Suprapubic skin (tissue), 4 donors: ENCODE data around the gene KIF6. TPM values are rescaled to one million over a fixed set of nuclear protein-coding genes. Genes with fewer than 3 reads are reported as not detected.

Experiments
- DNase-seq, 2 donors: peaks; one replicate each; pipeline ENCODE4 v3.0.0-alpha.2; 2019; ENCODE audit warnings: low spot score in 2 of 2
- H3K27ac ChIP-seq: fragments of 200-600 bp; sonication (generic); one replicate; pipeline ENCODE4 v1.5.1; 2019
- H3K27me3 ChIP-seq: fragments of 200-600 bp; sonication (generic); one replicate; pipeline ENCODE4 v1.5.1; 2019
- H3K36me3 ChIP-seq: fragments of 200-600 bp; sonication (generic); one replicate; pipeline ENCODE4 v1.5.1; 2019
- H3K4me1 ChIP-seq: fragments of 200-600 bp; sonication (generic); one replicate; pipeline ENCODE4 v1.5.1; 2019
- H3K4me3 ChIP-seq: fragments of 200-600 bp; sonication (generic); one replicate; pipeline ENCODE4 v1.5.1; 2019; ENCODE audit warnings: mild to moderate bottlenecking
- H3K9me3 ChIP-seq: fragments of 200-600 bp; sonication (generic); one replicate; pipeline ENCODE4 v1.5.1; 2019
- CTCF ChIP-seq, 2 donors: fragments of 200-600 bp in 1 of 2; fragments of 450-650 bp in 1 of 2; sonication (generic) in 1 of 2; IDR thresholded peaks; one replicate each; pipeline ENCODE4 v1.5.1; 2016 to 2019; ENCODE audit warnings: antibody characterized with exemption in 2 of 2, mild to moderate bottlenecking in 1 of 2, moderate library complexity in 1 of 2
- EP300 ChIP-seq: sonication (generic); formaldehyde crosslinking; IDR thresholded peaks from one replicate; pipeline ENCODE4 v1.6.1; 2017; ENCODE audit warnings: antibody characterized with exemption
- POLR2A ChIP-seq, 2 donors: fragments of 450-650 bp; IDR thresholded peaks; one replicate each; pipeline ENCODE4 v1.6.1; 2017; ENCODE audit warnings: antibody characterized with exemption in 2 of 2, mild to moderate bottlenecking in 2 of 2, moderate library complexity in 2 of 2
- POLR2AphosphoS5 ChIP-seq, 3 donors: sonication (generic); formaldehyde crosslinking; IDR thresholded peaks; one replicate each; pipeline ENCODE4 v1.6.1; 2017; ENCODE audit warnings: antibody characterized with exemption in 3 of 3
- WGBS: methylation state at CpG from one replicate; pipeline ENCODE4 v1.1.5; 2018; 5-methylcytosine and 5-hydroxymethylcytosine counted together
- total RNA-seq, 4 donors: library from RNA; depleted of rRNA; stranded (reverse); fragments of >200 nt; gene quantifications; one replicate each; pipeline ENCODE4 v1.1.0, GENCODE V29; 2016

KIF6 gene
- total RNA-seq, 4 donors from 2014 or later: 0.18 to 1.1 TPM; not detected in 2

- no peak for DNase-seq
- H3K4me1 ChIP-seq: peaks cover 4% of the 10 kb centered on the region
- TF ChIP-seq POLR2AphosphoS5 (IDR thresholded peaks at IDR 0.05) (no peak), CTCF (IDR thresholded peaks at IDR 0.05) (no peak), EP300 (no peak), POLR2A (IDR thresholded peaks at IDR 0.05) (no peak)
- H3K36me3 ChIP-seq: no peaks in the 10 kb centered on the region
- no peaks in the 10 kb centered on the region for H3K9me3 ChIP-seq
- no peak overlapping the region for H3K4me3 ChIP-seq
- H3K27me3 ChIP-seq: no peaks in the 10 kb centered on the region
- no peak overlapping the region for H3K27ac ChIP-seq
- WGBS: 91% methylated on average over 3 of the region's 3 CpGs
These were observed 309.7 kb downstream of the KIF6 start for GRCh38 chr6:39415482-39415881.

DNA sequence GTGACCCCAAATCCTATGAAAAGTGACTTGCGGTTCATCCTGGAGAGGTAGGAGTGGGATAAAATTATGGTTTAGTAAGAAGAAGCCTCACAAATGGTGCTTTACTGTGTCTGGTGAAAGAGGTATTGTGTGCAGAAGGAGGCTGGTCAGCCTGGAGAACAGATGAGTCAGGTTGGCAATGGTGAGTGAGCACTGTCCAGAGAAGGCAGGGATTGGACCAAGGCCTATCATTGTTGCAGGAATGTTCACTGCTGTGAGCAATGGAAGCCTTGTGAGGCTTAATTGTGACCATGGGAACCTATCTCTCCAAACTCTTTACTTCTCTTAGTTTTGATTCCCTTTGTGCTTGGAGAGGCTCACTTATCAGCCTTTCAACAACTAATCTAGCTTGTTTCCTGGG, 313.7 kb downstream of the KIF6 start:
- Histone ChIP-seq H3K27ac (no peak overlapping the region), H3K4me1 (no peaks in the 10 kb centered on the region), H3K36me3 (no peaks in the 10 kb centered on the region), H3K4me3 (no peak overlapping the region), H3K27me3 (no peaks in the 10 kb centered on the region), H3K9me3 (no peaks in the 10 kb centered on the region)
- DNase-seq: no peak
- 88% methylated on average over 1 of the region's 1 CpG for WGBS
- TF ChIP-seq POLR2A (IDR thresholded peaks at IDR 0.05): no peak
- no peak for TF ChIP-seq CTCF (IDR thresholded peaks at IDR 0.05)
- no peak for TF ChIP-seq POLR2AphosphoS5 (IDR thresholded peaks at IDR 0.05)
- TF ChIP-seq EP300: no peak

DNA sequence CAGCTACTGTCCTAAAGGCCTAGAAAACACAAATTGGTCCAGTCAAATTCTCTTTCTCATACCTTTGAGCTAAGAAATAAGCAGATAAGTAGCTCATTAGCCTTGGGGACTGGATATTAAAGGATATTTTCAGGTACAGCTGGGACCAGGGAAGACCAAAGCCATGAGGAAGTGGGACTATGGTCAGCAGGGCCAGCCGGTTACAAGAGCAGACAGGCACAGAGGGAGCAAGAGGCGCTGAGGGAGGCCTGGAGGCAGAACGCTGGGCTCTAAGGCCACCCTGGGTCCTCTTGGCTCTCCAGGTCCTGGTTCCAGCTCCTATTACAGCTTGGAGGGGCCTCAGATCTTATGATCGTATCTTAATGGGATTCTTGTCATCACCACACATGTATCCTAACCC, 314.2 kb downstream of the KIF6 start:
- Histone ChIP-seq H3K27ac (no peak overlapping the region), H3K4me3 (no peak overlapping the region), H3K4me1 (no peaks in the 10 kb centered on the region), H3K27me3 (no peaks in the 10 kb centered on the region), H3K9me3 (no peaks in the 10 kb centered on the region), H3K36me3 (no peaks in the 10 kb centered on the region)
- no peak for DNase-seq
- 89% methylated on average over 4 of the region's 4 CpGs for WGBS
- TF ChIP-seq POLR2A (IDR thresholded peaks at IDR 0.05) (no peak), POLR2AphosphoS5 (IDR thresholded peaks at IDR 0.05) (no peak), CTCF (IDR thresholded peaks at IDR 0.05) (no peak), EP300 (no peak)

DNA sequence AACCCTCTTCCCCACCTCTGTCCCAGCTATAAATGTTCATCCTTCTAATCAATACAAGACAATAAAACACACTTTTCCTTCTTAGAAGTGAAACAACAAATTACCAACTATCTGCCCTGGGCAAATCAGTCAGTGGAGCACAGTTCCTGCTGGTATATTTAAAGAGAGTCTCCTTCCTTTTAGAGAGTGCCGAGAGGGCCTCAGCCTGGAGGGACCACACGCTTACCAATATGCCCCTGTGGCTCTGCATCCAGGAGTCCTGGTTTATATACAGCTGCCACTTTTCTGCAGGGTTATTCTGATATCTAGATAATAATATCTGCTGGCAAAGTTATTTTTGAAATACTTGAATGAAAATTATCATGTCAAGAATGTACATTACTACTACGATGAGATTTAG, 315.3 kb downstream of the KIF6 start:
- WGBS: 88% methylated on average over 3 of the region's 3 CpGs

DNA sequence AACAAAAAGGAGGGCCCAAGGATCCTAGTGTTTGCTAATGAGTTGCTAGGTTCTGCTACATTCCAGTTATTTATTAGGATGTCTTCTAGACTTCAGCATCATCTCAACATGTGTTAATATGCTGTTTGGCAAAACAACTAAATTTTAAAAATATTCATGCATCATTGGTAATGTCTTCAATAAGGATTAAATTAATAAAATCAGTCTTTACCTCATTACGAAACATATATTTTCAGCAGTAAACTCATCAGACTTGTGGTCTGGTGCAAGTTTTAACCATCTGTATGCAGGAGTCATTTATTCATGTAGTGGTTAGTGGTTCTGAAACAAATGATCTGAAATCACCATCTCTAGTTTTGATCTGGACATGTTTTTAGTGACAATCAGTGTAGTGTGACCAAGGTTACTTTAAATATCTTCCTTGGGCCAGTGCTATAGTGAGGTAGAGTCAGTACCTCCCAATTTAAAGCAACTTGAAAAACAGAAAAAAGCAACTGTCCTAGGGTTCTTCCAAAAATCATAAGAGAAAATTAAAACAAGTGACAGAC, 317.7 kb downstream of the KIF6 start:
- Histone ChIP-seq H3K27ac (no peak overlapping the region), H3K27me3 (no peaks in the 10 kb centered on the region), H3K9me3 (no peaks in the 10 kb centered on the region), H3K4me1 (no peaks in the 10 kb centered on the region), H3K4me3 (no peak overlapping the region), H3K36me3 (no peaks in the 10 kb centered on the region)
- 78% methylated on average over 1 of the region's 1 CpG for WGBS
- no peak for DNase-seq
- TF ChIP-seq POLR2A (IDR thresholded peaks at IDR 0.05): no peak

More for the DNA sequence above, 315.3 kb downstream of the KIF6 start:
- Histone ChIP-seq H3K4me3 (no peak overlapping the region), H3K27ac (no peak overlapping the region), H3K27me3 (no peaks in the 10 kb centered on the region), H3K36me3 (no peaks in the 10 kb centered on the region), H3K4me1 (no peaks in the 10 kb centered on the region), H3K9me3 (no peaks in the 10 kb centered on the region)
- no peak for DNase-seq
- no peak for TF ChIP-seq EP300
- TF ChIP-seq POLR2A (IDR thresholded peaks at IDR 0.05): no peak
- no peak for TF ChIP-seq POLR2AphosphoS5 (IDR thresholded peaks at IDR 0.05)
- TF ChIP-seq CTCF (IDR thresholded peaks at IDR 0.05): no peak

GRCh38 chr6:39404312-39404711, 320.9 kb downstream of the KIF6 start:
- WGBS: 85% methylated on average over 1 of the region's 1 CpG
- TF ChIP-seq POLR2A (IDR thresholded peaks at IDR 0.05) (no peak), CTCF (IDR thresholded peaks at IDR 0.05) (no peak), EP300 (no peak), POLR2AphosphoS5 (IDR thresholded peaks at IDR 0.05) (no peak)
- no peak overlapping the region for H3K27ac ChIP-seq
- H3K4me3 ChIP-seq: no peak overlapping the region
- peaks cover 7% of the 10 kb centered on the region for H3K4me1 ChIP-seq
- no peaks in the 10 kb centered on the region for H3K36me3 ChIP-seq
- H3K27me3 ChIP-seq: no peaks in the 10 kb centered on the region
- no peak for DNase-seq
- H3K9me3 ChIP-seq: no peaks in the 10 kb centered on the region
